Prostate gland (tissue), 2 donors: ENCODE results near the gene FANCE.

ENCODE experiments used
- CTCF ChIP-seq, 4 experiments: fragments of 200-600 bp in 2 of 4; fragments of 450-650 bp in 2 of 4; sonication (generic) in 2 of 4; IDR thresholded peaks; 1 replicate in 3 of 4; 2 replicates in 1 of 4; pipeline ENCODE4 v1.5.1; 2016 to 2019; ENCODE audit warnings: antibody characterized with exemption in 4 of 4, mild to moderate bottlenecking in 2 of 4, moderate library complexity in 2 of 4
- POLR2A ChIP-seq: fragments of 450-650 bp; IDR thresholded peaks from one replicate; pipeline ENCODE4 v1.6.1; 2016; ENCODE audit warnings: antibody characterized with exemption, mild to moderate bottlenecking
- POLR2AphosphoS5 ChIP-seq: sonication (generic); formaldehyde crosslinking; IDR thresholded peaks from one replicate; pipeline ENCODE4 v1.6.1; 2017; ENCODE audit warnings: antibody characterized with exemption

- TF ChIP-seq CTCF (IDR thresholded peaks at IDR 0.05) (no peak), POLR2A (no peak), POLR2AphosphoS5 (no peak)
These were observed 21.1 kb downstream of the FANCE start for GRCh38 chr6:35473075-35473849.
